HepG2 (cell line): ENCODE measurements around the gene SEMA4F.

ENCODE experiments used
- CREM ChIP-seq, 2 experiments: sonication (generic) in 1 of 2; formaldehyde crosslinking in 1 of 2; IDR thresholded peaks; 2 replicates each; pipeline versions ENCODE4 v1.4.0 to v1.6.1; 2016 to 2020; ENCODE audit warnings: antibody characterized with exemption in 1 of 2, mild to moderate bottlenecking in 1 of 2, missing genetic modification reagents in 1 of 2
- MYNN ChIP-seq: sonication (generic); formaldehyde crosslinking; IDR thresholded peaks from 2 replicates; pipeline ENCODE4 v1.4.0; 2020; ENCODE audit warnings: mild to moderate bottlenecking, low read depth, missing genetic modification reagents
- NR2F1 ChIP-seq, 2 experiments: fragments of 450-650 bp in 1 of 2; formaldehyde crosslinking in 1 of 2; IDR thresholded peaks; 2 replicates each; pipeline versions ENCODE4 v1.5.0 to v1.6.1; 2016 to 2020; ENCODE audit warnings: mild to moderate bottlenecking in 1 of 2, missing compliant biosample characterization in 1 of 2, missing genetic modification reagents in 1 of 2, moderate library complexity in 1 of 2
- POLR2AphosphoS2 ChIP-seq: IDR thresholded peaks from 2 replicates; pipeline ENCODE4 v1.6.1; 2011; ENCODE audit warnings: low read depth, low read length, improper control_type of control experiment
- TF ChIP-seq, protein P1 (sequence below): sonication (generic); formaldehyde crosslinking; IDR thresholded peaks from 2 replicates; pipeline ENCODE4; 2020; ENCODE audit warnings: missing genetic modification reagents, mild to moderate bottlenecking, borderline replicate concordance
- TF ChIP-seq, protein P2 (sequence below): sonication (generic); formaldehyde crosslinking; IDR thresholded peaks from 2 replicates; pipeline ENCODE4 v1.5.0; 2020; ENCODE audit warnings: missing genetic modification reagents
- TF ChIP-seq, protein P3 (sequence below): sonication (generic); formaldehyde crosslinking; IDR thresholded peaks from 2 replicates; pipeline ENCODE4 v1.8.0; 2023; ENCODE audit warnings: mild to moderate bottlenecking, missing genetic modification reagents
- TF ChIP-seq, protein P4 (sequence below), 2 experiments: sonication (generic) in 1 of 2; formaldehyde crosslinking in 1 of 2; IDR thresholded peaks; 2 replicates each; pipeline versions ENCODE4 v1.5.1 to v1.6.1; 2011 to 2020; ENCODE audit warnings: borderline replicate concordance in 1 of 2, low read depth in 1 of 2, low read length in 1 of 2, mild to moderate bottlenecking in 1 of 2, missing genetic modification reagents in 1 of 2, moderate library complexity in 1 of 2
- TF ChIP-seq, protein P5 (sequence below): IDR thresholded peaks from 2 replicates; pipeline ENCODE4 v1.6.1; 2016; ENCODE audit warnings: missing compliant biosample characterization, missing genetic modification reagents, borderline replicate concordance
- TF ChIP-seq, protein P6 (sequence below): sonication (generic); formaldehyde crosslinking; IDR thresholded peaks from 2 replicates; pipeline ENCODE4 v1.4.0; 2020; ENCODE audit warnings: mild to moderate bottlenecking, missing genetic modification reagents

DNA sequence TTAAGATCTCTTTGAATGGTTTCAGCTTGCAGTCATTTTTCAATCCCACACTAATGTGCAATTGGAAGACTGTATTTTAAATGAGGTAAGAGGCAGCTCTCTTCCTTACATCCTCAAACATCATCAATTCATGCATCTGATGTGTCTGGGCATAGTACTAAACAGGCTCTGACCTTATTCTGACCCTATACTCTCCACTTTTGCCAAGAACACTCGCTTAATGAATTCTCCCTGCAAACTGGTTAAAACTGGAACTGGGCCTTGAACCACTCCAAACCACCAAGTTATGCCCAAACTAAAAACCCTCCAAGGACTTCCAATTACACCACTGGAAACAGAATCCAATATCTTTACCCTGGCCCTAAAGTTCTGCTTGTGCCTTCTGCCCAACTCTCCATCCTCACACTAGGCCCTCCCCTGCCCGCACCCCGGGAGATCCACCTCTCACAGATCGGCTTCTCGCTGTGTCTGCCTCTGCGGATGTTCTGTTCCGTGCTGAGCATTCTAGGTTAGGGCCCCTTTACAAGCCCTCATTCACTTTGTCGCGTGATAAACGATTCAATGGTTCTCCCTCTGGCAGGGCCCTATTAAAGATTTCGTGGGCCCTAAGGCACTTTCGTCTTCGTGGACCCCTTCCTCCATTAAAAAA lies 7.1 kb upstream of the SEMA4F start:
- TF ChIP-seq, protein P1, sequence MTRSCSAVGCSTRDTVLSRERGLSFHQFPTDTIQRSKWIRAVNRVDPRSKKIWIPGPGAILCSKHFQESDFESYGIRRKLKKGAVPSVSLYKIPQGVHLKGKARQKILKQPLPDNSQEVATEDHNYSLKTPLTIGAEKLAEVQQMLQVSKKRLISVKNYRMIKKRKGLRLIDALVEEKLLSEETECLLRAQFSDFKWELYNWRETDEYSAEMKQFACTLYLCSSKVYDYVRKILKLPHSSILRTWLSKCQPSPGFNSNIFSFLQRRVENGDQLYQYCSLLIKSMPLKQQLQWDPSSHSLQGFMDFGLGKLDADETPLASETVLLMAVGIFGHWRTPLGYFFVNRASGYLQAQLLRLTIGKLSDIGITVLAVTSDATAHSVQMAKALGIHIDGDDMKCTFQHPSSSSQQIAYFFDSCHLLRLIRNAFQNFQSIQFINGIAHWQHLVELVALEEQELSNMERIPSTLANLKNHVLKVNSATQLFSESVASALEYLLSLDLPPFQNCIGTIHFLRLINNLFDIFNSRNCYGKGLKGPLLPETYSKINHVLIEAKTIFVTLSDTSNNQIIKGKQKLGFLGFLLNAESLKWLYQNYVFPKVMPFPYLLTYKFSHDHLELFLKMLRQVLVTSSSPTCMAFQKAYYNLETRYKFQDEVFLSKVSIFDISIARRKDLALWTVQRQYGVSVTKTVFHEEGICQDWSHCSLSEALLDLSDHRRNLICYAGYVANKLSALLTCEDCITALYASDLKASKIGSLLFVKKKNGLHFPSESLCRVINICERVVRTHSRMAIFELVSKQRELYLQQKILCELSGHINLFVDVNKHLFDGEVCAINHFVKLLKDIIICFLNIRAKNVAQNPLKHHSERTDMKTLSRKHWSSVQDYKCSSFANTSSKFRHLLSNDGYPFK: no peak
- TF ChIP-seq CREM (IDR thresholded peaks at IDR 0.05) (no peak), CREM (CRISPR knock-in tag; IDR thresholded peaks at IDR 0.05) (no peak), NR2F1 (CRISPR knock-in tag; IDR thresholded peaks at IDR 0.05) (no peak), MYNN (no peak), POLR2AphosphoS2 (no peak)
- TF ChIP-seq, protein P2, sequence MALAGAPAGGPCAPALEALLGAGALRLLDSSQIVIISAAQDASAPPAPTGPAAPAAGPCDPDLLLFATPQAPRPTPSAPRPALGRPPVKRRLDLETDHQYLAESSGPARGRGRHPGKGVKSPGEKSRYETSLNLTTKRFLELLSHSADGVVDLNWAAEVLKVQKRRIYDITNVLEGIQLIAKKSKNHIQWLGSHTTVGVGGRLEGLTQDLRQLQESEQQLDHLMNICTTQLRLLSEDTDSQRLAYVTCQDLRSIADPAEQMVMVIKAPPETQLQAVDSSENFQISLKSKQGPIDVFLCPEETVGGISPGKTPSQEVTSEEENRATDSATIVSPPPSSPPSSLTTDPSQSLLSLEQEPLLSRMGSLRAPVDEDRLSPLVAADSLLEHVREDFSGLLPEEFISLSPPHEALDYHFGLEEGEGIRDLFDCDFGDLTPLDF (CRISPR knock-in tag): no peak
- TF ChIP-seq, protein P3, sequence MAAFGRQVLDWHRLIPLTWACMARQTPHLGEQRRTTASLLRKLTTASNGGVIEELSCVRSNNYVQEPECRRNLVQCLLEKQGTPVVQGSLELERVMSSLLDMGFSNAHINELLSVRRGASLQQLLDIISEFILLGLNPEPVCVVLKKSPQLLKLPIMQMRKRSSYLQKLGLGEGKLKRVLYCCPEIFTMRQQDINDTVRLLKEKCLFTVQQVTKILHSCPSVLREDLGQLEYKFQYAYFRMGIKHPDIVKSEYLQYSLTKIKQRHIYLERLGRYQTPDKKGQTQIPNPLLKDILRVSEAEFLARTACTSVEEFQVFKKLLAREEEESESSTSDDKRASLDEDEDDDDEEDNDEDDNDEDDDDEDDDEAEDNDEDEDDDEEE (CRISPR knock-in tag): no peak
- TF ChIP-seq, protein P4, sequence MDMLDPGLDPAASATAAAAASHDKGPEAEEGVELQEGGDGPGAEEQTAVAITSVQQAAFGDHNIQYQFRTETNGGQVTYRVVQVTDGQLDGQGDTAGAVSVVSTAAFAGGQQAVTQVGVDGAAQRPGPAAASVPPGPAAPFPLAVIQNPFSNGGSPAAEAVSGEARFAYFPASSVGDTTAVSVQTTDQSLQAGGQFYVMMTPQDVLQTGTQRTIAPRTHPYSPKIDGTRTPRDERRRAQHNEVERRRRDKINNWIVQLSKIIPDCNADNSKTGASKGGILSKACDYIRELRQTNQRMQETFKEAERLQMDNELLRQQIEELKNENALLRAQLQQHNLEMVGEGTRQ (IDR thresholded peaks at IDR 0.05; ENCODE audit: low read depth, low read length): no peak
- TF ChIP-seq, protein P4 (CRISPR knock-in tag; IDR thresholded peaks at IDR 0.05; ENCODE audit: borderline replicate concordance): no peak
- TF ChIP-seq, protein P5, sequence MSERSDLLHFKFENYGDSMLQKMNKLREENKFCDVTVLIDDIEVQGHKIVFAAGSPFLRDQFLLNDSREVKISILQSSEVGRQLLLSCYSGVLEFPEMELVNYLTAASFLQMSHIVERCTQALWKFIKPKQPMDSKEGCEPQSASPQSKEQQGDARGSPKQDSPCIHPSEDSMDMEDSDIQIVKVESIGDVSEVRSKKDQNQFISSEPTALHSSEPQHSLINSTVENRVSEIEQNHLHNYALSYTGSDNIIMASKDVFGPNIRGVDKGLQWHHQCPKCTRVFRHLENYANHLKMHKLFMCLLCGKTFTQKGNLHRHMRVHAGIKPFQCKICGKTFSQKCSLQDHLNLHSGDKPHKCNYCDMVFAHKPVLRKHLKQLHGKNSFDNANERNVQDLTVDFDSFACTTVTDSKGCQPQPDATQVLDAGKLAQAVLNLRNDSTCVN: no peak
- TF ChIP-seq, protein P6, sequence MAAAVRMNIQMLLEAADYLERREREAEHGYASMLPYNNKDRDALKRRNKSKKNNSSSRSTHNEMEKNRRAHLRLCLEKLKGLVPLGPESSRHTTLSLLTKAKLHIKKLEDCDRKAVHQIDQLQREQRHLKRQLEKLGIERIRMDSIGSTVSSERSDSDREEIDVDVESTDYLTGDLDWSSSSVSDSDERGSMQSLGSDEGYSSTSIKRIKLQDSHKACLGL: no peak
